HG02798 (cell line): ENCODE measurements around the gene RIOK2.
"Not testable (repeated sequence)": the region's sequence is repeated elsewhere in the genome, so short reads cannot be mapped to it uniquely, and the experiment has no call there.

Source experiments
- ATAC-seq: cut with Tn5 transposase; IDR thresholded peaks from one replicate; pipeline ENCODE4 v1.9.1; 2021; ENCODE audit warnings: mild to moderate bottlenecking; ENCODE audit not compliant: unreplicated experiment, poor library complexity

RIOK2 gene

GRCh38 chr5:97172227-97172626 lies 10.8 kb downstream of the RIOK2 start:
- ATAC-seq, result no peak

DNA sequence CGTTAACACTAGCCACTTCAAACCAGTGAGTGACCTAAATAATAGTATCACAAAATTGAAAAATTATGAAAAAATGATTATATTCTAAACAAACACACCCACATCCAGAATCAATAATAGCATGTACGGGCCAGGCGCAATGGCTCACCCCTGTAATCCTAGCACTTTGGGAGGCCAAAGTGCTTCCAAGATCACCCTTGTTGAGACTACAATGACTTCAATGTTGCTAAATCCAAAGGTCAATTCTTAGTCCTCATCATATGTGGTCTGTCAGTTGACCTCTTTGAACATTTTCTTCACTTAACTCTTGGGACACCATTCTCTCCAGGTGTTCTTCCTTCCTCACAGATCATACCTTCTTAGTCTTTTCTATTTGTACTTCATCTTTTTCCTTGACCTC lies 11.3 kb downstream of the RIOK2 start:
- no peak for ATAC-seq

GRCh38 chr5:97167435-97167834 lies 15.6 kb downstream of the RIOK2 start:
- peak; percentile 63 for ATAC-seq

- no peak for ATAC-seq
Observed at GRCh38 chr5:97165726-97166125, 17.3 kb downstream of the RIOK2 start.

GRCh38 chr5:97164846-97165245 lies 18.2 kb downstream of the RIOK2 start:
- no peak for ATAC-seq

DNA sequence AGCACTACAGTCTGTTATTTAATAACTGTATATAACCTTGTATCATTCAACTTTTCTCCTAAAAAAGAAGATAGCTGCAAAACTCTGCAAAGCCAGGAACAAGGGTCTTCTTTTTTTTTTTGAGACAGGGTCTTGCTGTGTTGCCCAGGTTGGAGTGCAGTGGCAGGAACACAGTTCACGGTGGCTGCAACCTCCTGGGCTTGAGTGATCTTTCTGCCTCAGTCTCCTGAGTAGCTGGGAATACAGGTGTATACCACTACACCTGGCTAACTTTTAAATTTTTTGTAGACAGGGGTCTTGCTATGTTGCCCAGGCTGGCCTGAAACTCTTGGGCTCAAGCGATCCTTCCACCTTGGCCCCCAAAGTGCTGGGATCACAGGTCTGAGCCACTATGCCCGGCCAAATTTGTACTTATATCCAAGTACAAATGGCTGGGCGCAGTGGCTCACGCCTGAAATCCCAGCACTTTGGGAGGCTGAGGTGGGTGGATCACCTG lies 19.2 kb downstream of the RIOK2 start:
- ATAC-seq, result no peak

DNA sequence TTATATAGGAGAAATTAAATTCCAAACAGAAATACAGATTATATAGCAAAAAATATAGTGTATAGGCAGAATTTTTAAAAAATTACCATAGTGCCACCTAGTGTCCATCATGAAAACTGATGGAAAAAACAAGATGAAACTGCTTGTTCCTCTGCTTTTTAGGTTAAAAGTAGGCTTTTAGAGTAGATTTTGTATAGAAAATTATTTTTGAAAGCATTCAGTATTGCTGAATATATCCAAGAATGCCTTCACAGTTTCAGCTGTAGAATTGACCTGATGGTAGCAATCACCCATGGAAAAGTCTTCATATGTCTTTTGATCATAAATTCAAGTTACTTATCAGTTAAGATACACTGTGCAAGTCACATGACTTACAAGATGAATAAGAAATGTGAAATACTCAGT lies 19.7 kb downstream of the RIOK2 start:
- ATAC-seq, result no peak

DNA sequence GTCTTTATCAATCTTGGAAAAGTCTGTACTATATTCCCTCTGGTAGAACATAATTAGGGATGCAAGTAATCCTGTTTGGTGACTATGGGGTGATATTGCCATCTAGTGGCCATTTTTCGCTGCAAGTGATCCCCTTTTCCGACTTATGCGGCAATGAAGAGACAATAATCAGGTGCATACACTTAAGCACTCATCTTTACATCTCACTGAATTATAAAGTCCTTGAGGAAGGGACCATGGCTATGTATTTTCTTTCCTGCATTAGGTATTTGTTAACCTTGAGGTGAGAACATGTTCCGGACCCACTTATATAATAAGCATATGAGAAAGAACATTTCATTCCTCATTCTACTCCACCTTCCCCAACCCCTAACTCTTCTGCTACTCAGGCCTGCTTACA lies 21.0 kb downstream of the RIOK2 start:
- peak; percentile 65 for ATAC-seq

DNA sequence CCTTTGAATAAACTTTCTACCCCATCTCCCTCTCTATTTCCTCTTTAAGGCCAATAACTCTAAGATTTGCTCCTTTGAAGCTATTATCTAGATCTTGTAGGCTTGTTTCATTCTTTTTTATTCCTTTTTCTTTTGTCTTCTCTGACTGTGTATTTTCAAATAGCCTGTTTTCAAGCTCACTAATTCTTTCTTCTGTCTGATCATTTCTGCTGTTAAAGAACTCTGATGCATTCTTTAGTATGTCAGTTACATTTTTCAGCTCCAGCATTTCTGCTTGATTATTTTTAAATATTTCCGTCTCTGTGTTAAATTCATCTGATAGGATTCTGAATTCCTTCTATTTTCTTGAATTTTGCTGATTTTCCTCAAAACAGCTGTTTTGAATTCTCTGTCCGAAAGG lies 25.4 kb downstream of the RIOK2 start:
- no peak for ATAC-seq

DNA sequence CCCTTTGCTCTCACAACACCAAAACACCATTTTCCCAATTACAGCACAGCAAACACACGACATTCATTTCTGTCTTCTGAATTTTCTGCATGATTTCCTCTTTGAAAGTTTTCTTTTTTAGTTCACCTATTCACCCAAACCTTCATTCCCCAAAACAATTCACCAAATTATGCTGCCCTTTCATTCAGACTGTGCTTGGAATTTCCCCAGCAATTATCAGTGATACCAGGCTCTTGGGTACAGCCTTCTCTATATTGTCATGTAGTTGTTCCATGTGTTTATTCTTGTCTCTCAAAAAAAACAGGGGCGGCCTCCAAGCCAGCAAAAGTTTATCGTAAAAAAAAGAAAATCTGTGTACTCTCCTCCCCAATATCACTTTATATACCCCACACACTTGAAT lies 31.7 kb downstream of the RIOK2 start:
- no peak for ATAC-seq

DNA sequence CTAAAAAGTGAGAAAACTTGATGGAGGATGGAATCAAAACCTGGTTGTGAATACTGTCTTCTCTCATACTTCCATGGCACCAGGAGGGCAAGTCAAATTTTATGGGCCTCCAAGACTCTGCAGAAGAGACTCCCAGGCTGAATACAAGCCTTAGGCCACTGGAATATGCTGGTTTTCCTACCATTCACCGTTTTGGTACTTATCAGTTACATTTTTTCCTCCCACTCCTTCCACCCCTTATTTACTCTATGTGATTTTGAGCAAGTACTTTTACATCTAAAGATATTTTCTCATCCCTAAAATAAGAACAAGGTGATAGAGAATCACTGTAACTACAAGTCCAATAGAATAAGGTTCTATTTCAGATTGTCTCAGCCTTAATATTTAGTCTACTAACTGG lies 32.6 kb downstream of the RIOK2 start:
- ATAC-seq, result no peak

DNA sequence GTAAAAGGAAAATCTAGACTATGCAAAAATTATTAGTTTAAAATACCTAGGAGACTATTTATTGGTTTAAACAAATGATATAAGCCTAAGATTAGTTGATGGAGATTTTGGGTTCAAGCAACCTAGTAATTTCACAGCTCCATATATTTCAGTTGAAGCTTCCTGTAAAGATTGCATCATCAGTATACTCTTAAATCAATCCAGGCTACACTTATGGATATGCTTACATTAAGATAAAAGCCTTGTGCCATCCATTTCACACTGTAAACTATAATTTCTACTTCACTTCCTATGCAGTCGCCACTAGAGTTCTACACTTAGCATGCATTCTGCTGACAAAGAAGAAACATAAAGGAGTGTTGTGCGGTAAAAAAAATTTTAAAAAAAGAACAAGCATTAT lies 33.3 kb downstream of the RIOK2 start:
- no peak for ATAC-seq

- ATAC-seq, result no peak
Observed at GRCh38 chr5:97148288-97148687, 34.8 kb downstream of the RIOK2 start.

GRCh38 chr5:97143704-97144103 lies 39.3 kb downstream of the RIOK2 start:
- ATAC-seq, result no peak

DNA sequence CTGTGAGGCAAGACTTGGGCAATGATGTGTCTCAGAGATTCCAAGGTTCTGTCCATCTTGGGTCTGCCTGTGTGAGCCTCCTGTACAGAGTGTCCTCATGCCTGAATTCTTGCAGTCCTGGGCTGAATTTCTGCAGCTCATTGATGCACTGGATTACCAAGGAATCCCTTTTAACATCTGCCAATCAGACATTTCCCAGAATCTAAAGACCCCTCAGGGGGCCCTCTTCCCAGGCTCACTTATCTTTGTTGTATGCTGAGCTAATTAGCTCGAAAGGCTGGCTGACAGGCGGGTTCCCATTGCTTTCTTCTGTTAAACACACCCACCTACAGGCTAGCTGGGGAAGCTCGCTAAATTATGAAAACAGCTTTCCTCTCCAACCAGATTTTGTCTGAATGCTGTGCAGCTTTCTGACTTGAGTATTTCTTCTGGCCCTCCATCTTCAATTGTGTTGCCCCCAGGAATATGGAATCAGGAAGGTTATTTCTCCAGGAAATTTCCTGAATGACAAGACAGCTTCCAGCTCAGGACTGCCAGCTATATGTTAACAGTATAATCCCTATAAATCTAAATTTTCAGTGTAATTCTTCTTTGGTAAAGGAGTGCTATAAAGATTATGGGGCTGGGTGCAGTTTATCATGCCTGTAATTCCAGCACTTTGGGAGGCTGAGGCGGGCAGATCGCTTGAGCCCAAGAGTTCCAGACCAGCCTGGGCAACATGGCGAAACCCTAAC lies 40.4 kb downstream of the RIOK2 start, which contains the start of gene LIX1:
Gene LIX1, minus strand, starts transcription at position 91 of the 734 bp plus-strand sequence. Its CDS starts 35 bp downstream, at position 56.
- peak; percentile 72 for ATAC-seq

GRCh38 chr5:97141539-97141938 lies 41.5 kb downstream of the RIOK2 start:
- no peak for ATAC-seq

DNA sequence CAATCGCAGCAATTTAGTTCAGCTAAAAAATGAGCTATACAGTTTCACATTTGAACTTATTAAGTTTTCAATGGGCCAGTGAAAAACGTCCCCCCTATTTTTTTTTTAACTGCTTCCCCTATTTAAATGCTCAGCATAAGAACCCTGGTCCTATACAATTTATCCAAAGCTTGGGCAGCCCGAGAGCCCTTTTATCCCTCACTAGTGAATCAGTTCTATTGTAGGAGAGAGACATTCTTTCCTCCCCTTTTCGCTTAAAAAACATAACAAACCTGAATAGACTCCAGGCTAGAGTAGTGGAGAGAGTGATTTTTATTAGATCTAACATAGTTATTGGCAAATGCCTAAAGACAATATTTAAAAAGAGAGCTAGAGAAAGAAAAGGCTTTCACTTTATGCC lies 42.0 kb downstream of the RIOK2 start:
- ATAC-seq, result no peak

DNA sequence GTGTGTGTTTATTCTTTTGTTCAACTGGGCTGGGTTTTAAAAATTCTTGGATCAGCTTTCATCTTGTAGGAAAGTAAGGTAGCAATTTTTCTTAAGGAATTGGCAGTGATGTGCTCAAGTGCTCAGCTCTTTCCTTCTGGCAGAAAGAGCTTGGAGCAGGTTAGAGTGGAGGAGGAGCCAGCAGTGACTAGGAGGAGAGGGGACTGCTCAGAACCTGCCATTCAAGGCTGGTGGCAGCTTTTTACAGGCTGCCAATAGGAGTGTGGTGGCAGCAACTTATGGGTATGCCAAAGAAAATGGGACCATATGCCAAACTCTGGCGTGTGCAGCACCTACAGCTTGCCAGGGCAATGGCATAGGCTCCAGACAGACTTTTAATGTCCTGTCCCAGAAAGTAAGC lies 42.8 kb downstream of the RIOK2 start:
- not testable (repeated sequence) for ATAC-seq

GRCh38 chr5:97136475-97136874 lies 46.6 kb downstream of the RIOK2 start:
- no peak for ATAC-seq

DNA sequence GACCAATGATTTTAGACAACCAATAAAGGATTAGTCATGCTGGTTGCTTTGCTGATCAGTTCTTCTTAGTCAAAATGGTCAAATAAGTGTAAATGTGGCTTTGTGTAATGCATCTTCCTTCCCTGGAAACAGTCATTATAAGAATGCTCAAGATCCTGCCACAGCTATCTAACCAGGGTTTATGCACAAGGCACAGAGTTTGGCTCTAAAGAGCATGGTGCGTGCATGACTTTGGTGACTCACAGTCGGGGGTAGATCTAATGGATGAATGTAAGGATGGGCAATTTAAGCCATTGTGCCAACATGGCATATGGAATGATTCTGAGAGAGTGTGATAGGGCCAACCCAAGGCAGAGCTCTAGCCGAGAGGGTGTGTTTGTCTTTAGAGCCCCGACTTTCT lies 47.2 kb downstream of the RIOK2 start:
- no peak for ATAC-seq

DNA sequence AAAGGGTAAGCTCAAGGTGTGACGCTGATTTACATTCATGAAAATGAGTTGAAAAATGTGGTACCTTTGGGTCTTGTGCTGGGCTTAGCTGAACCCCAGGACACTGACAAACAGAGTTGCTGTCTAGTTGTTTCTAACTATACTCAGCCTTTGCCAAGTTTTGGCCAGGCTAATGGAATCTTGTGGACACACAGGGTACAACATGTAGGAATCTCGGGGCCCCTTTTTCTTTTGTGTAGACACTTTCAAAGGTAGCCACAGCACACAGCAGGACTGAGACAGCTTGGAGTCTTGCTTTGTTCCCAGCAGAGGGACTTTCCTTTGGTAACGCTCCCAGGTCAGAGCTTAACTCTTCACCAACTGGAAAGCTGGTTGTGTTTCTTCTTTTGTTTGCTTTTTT lies 48.4 kb downstream of the RIOK2 start:
- ATAC-seq, result no peak

- ATAC-seq, result no peak
Observed at GRCh38 chr5:97133101-97133500, 49.9 kb downstream of the RIOK2 start.
